ENCODE measurements around the gene GNB1L. TPM values are rescaled to one million over a fixed set of nuclear protein-coding genes. Genes with fewer than 3 reads are reported as not detected.

Gene GNB1L
- total RNA-seq, 1 experiment from 2014 or later: 10.3 TPM

DNA sequence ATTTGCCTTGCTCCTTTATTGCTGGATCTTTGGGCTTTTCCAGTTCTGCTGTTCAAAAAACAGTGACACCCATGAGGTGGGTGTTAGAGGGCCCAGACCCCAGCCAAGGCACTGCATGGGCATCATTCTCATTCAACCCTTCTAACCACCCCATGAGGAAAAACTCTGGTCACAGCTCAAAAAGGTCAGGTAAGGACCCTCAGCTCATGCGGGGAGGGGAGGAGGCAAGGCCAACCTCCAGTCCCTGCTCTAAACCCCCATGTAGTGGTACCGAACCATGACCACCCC is 7.4 kb downstream of the GNB1L start:
- Histone ChIP-seq H4K20me1 (ENCODE audit: insufficient read depth) (no peaks in the 10 kb centered on the region), H3K27ac (no peak overlapping the region), H3K36me3 (ENCODE audit: low read depth) (no peaks in the 10 kb centered on the region), H3F3A (ENCODE audit: insufficient read depth, low read depth) (peaks cover 15% of the 10 kb centered on the region), H3K9me3 (ENCODE audit: insufficient read depth, low read depth) (no peaks in the 10 kb centered on the region), H3K9me2 (ENCODE audit: insufficient read depth) (no peaks in the 10 kb centered on the region), H3K4me2 (no peak overlapping the region), H3K4me1 (replicated peaks; ENCODE audit: insufficient read depth) (peaks cover 39% of the 10 kb centered on the region), H3K79me2 (ENCODE audit: low read depth) (peaks cover 39% of the 10 kb centered on the region), H3K4me3 (no peak overlapping the region), H2AFZ (no peak overlapping the region), H3K27me3 (ENCODE audit: insufficient read depth, low read depth) (no peaks in the 10 kb centered on the region)
- ChIA-PET CTCF (no interaction called here), POLR2A (ENCODE audit: unreplicated experiment) (no interaction called here)
- no peak for DNase-seq
- intact Hi-C loops (cut with micrococcal nuclease; ENCODE audit: unreplicated experiment): no loop called here
- TF ChIP-seq EZH2 (IDR thresholded peaks at IDR 0.05; ENCODE audit: low read depth): no peak
- TF ChIP-seq, protein P1, sequence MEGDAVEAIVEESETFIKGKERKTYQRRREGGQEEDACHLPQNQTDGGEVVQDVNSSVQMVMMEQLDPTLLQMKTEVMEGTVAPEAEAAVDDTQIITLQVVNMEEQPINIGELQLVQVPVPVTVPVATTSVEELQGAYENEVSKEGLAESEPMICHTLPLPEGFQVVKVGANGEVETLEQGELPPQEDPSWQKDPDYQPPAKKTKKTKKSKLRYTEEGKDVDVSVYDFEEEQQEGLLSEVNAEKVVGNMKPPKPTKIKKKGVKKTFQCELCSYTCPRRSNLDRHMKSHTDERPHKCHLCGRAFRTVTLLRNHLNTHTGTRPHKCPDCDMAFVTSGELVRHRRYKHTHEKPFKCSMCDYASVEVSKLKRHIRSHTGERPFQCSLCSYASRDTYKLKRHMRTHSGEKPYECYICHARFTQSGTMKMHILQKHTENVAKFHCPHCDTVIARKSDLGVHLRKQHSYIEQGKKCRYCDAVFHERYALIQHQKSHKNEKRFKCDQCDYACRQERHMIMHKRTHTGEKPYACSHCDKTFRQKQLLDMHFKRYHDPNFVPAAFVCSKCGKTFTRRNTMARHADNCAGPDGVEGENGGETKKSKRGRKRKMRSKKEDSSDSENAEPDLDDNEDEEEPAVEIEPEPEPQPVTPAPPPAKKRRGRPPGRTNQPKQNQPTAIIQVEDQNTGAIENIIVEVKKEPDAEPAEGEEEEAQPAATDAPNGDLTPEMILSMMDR (conservative IDR thresholded peaks at IDR 0.05): no peak
- TSS peak; percentile 3 for BruUV-seq (replicated peaks)

DNA sequence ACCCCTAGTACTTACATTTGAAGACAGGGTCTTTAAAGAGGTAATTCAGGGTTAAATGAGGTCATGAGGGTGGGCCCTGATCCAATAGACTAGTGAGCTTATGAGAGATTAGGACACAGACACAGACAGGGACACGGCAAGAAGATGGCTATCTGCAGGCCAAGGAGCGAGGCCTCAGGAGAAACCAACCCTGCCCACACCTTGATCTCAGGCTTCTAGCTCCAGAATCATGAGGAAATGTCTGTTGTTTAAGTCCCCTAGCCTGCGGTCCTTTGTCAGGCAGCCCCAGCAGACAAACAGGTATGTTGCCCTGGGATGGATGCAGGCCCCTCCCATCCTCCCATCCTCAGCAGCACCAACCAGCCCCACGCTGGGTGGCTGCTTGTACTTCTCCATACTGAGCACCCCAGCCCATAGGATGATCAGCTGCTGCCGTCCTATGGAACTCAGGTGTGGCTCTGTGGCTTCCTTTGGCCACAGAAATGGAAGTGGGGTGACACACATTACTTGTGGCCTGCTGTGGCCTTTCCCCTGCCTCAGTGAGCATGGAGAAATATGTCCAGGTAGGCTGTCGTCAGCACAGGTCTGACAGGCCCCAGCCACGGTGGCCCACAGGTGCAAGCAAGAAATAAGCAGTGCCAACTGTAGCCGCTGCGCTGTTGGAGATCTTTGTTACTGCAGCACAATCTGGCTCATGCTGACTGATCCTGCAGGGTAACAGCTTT is 7.9 kb downstream of the GNB1L start:
- Histone ChIP-seq H3K9me3 (ENCODE audit: insufficient read depth, low read depth) (no peaks in the 10 kb centered on the region), H3K4me2 (no peak overlapping the region), H2AFZ (no peak overlapping the region), H3K4me3 (no peak overlapping the region), H3K36me3 (ENCODE audit: low read depth) (no peaks in the 10 kb centered on the region), H3K27ac (no peak overlapping the region), H3K79me2 (ENCODE audit: low read depth) (peaks cover 34% of the 10 kb centered on the region), H3K9me2 (ENCODE audit: insufficient read depth) (no peaks in the 10 kb centered on the region), H3F3A (ENCODE audit: insufficient read depth, low read depth) (peaks cover 15% of the 10 kb centered on the region), H4K20me1 (ENCODE audit: insufficient read depth) (no peaks in the 10 kb centered on the region), H3K4me1 (replicated peaks; ENCODE audit: insufficient read depth) (peaks cover 38% of the 10 kb centered on the region), H3K27me3 (ENCODE audit: insufficient read depth, low read depth) (no peaks in the 10 kb centered on the region)
- intact Hi-C loops (cut with micrococcal nuclease; ENCODE audit: unreplicated experiment): no loop called here
- TF ChIP-seq, protein P1 (conservative IDR thresholded peaks at IDR 0.05): no peak
- TF ChIP-seq EZH2 (IDR thresholded peaks at IDR 0.05; ENCODE audit: low read depth): no peak
- BruUV-seq (replicated peaks): no TSS peak
- ChIA-PET CTCF (no interaction called here), POLR2A (ENCODE audit: unreplicated experiment) (no interaction called here)
- DNase-seq: no peak

DNA sequence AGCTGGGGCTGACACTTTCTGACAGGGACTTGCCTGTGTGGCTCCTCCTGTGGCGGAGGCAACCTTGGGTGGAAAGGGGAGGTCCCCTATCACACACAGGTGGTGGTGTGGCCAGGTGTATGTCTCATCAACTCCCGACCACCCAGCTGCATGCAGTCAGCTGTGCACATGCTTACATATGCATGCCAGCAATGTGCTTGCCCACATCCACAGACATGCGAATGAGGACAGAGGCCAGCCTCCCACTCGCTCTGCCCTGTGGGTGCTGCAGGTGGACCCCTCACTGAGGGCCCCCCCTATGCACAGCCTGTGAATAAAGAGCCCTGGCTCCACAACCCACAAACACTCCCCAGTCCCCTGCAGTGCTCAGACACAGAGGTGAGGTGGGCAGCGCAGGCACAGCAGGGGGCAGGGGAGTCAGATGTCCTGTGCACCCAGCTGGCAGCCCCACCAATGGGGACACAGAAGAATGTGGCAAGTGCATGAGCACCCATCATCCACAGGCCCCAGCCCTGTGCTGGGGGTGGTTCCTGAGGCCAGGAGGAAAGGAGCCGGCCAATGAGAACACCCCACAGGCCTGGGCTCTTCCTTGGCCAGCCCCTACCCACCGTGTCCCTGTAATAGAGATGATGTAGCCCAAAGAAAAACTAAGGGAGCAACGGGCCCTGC is 9.5 kb downstream of the GNB1L start:
- Histone ChIP-seq H3K4me3 (no peak overlapping the region), H3K9me2 (ENCODE audit: insufficient read depth) (no peaks in the 10 kb centered on the region), H3K27me3 (ENCODE audit: insufficient read depth, low read depth) (no peaks in the 10 kb centered on the region), H3K27ac (no peak overlapping the region), H3K36me3 (ENCODE audit: low read depth) (no peaks in the 10 kb centered on the region), H3K4me1 (replicated peaks; ENCODE audit: insufficient read depth) (peaks cover 24% of the 10 kb centered on the region), H2AFZ (no peak overlapping the region), H3K79me2 (ENCODE audit: low read depth) (peaks cover 20% of the 10 kb centered on the region), H4K20me1 (ENCODE audit: insufficient read depth) (no peaks in the 10 kb centered on the region), H3K9me3 (ENCODE audit: insufficient read depth, low read depth) (no peaks in the 10 kb centered on the region), H3F3A (ENCODE audit: insufficient read depth, low read depth) (peaks cover 11% of the 10 kb centered on the region), H3K4me2 (no peak overlapping the region)
- BruUV-seq (replicated peaks): no TSS peak
- ChIA-PET POLR2A (ENCODE audit: unreplicated experiment) (no interaction called here), CTCF (no interaction called here)
- TF ChIP-seq EZH2 (IDR thresholded peaks at IDR 0.05; ENCODE audit: low read depth): no peak
- TF ChIP-seq, protein P1 (conservative IDR thresholded peaks at IDR 0.05): no peak
- intact Hi-C loops (cut with micrococcal nuclease; ENCODE audit: unreplicated experiment): loop anchor here (2.0 kb wide), 1 partner anchor 20 kb away; no protein-coding TSS in a partner anchor
- no peak for DNase-seq
